UCSD-AML1 (cell line): Measurements from ENCODE around the gene GPR27.

Experiments used
- DNase-seq: peaks from one replicate; lab custom pipeline; 2025; ENCODE audit not compliant: unreplicated experiment; lab: John Stamatoyannopoulos, UW

GPR27 gene

GRCh38 chr3:71753701-71754609, at the start of gene GPR27:
TSS of gene GPR27 (plus strand) at chr3:71753855. CDS start at chr3:71754050, 195 bp downstream.
- DNase-seq, result peak; percentile 25

- no peak for DNase-seq
These were observed 48.7 kb upstream of the GPR27 start for GRCh38 chr3:71704915-71705314.

GRCh38 chr3:71705681-71706080, 48.0 kb upstream of the GPR27 start:
- DNase-seq, result no peak

GRCh38 chr3:71707595-71707994, 46.1 kb upstream of the GPR27 start:
- no peak for DNase-seq

DNA sequence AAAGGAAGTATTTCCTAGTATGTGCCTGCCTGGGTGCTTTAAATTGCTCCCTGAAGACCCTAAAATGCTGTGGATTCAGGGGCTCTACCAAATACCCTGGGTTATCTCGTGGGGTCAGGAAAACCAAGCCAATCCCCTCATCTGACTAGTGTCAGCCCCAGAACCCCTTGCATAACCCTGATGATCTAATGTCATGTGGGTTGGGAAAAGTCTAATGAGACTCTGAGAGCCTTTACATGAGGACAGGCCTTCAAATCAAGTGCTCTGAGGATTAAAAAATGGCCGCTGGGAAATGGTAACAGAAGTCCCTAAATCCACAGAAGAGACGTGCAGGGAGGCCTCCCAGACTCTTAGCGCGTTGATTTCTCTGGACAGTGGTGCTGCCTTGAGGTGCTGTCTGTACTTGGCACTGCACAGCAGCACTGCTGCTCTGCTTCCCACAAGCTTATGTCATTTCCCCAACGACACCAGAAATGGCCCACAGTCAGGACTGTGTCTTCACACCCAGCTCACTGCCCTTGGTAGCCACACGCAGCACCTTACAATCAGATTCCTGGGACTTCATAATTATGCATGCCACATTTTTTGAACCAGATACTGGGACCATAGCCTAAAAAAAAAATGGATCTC, 45.1 kb upstream of the GPR27 start:
- DNase-seq, result peak; percentile 39

DNA sequence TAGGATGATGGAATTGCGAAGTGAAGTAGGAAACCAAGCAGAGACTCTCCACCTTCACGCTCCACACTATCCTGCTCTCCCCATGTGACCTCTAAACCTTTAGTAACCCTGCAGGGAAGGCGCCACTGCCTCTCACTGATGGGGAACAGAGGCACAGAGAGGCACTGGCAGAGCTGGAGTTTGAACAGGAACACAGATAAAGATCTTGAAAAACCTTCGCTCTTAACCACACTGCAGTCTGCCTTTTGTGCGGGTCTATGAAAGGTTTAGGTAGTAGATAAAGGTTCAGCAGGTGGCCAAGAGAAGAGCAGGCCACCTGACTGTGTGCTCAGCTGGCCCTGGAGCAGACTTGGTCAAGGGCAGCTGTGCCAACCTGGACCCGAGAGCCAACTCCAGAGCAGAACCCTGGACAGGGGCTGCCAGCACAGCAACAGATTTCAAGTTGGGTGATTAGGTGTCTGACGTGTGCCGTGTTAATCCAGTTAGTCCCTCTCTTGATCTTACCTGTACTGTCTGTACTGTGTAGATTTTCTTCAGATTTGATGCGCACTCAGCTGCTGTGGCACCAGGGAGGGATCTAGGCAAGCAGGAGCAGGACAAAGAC, 43.6 kb upstream of the GPR27 start:
- DNase-seq, result no peak

DNA sequence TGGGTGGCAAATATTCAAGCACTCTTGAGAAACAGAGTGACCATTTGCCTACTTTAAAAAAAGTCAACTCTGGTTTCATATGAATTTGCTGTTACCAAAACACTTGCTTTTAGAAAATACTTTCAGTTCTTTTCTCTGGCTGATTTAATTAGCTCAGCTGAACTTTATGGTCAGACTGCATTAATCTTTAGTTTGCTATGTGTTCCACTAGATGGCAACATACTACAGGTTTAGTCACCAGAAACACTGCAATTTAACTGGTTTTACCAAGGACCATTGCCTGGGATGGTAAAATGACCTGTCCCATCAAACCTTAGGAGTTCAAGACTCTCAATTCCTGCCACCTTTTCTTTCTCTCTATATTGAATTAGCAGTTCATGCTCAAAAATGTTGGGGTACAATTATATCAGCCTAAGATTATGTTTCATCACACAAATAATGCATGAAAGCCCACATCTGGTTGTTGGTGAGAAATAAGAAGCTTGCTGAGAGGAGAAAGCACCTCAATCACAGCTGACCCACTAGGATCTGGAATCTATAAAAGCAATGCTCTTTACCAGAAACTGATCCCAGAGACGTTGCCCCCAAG, 42.7 kb upstream of the GPR27 start:
- no peak for DNase-seq

DNA sequence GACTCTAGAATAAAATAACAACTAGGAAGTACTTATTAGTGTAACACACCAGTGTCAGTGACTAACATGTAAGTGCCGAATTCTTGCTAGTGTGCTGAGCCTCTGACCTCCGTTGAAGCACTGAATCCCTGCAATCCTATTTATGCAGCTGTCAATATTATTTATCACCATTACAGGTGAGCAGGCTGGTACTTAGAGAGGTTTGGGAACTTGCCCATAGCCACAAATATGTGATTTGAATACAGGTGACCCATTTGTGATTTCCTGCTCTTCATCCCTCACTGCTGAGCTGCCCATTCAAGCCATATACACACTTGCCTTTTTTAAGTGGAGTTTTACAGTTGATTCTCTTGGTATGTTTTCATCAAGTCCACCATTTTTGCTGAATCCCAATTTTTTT, 40.6 kb upstream of the GPR27 start:
- DNase-seq, result no peak

- no peak for DNase-seq
These were observed 39.1 kb upstream of the GPR27 start for GRCh38 chr3:71714595-71714994.

GRCh38 chr3:71718072-71718471, 35.6 kb upstream of the GPR27 start:
- no peak for DNase-seq

- no peak for DNase-seq
These were observed 32.7 kb upstream of the GPR27 start for GRCh38 chr3:71721002-71721401.

GRCh38 chr3:71721651-71722157, 32.0 kb upstream of the GPR27 start:
- no peak for DNase-seq

DNA sequence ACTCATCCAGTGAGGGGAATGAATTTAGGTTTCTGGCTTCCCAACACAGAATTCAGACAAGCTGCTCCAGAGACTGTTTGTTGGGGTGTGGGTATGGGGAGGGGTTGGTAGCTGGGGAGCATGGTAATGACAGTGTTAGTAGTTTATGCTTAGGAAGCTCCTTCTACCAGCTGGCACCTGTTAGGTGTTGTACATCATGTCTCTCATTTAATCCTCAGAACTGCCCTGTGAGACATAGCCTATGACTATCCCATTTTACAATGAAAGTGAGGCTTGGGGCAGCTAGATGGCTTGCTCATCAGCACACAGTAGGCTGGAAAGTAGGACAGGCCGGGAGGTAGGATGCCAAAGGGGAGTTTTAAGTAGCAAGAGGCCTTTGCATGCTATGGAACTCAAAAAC, 31.0 kb upstream of the GPR27 start:
- DNase-seq, result no peak

GRCh38 chr3:71723452-71724170, 30.0 kb upstream of the GPR27 start:
- no peak for DNase-seq

DNA sequence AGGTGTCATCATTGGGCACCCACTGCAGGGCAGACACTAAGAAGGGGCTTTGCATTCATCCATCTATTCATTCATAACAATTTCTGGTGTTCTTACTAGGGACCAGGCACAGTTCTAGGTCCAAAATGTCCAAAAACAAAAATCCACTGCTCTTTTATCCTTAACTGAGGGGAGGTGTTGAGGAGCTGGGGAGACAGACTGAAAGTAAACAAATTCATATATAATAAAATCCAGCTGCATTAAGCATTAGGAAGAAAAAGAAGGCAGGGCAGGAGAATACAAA, 29.5 kb upstream of the GPR27 start:
- DNase-seq, result no peak

DNA sequence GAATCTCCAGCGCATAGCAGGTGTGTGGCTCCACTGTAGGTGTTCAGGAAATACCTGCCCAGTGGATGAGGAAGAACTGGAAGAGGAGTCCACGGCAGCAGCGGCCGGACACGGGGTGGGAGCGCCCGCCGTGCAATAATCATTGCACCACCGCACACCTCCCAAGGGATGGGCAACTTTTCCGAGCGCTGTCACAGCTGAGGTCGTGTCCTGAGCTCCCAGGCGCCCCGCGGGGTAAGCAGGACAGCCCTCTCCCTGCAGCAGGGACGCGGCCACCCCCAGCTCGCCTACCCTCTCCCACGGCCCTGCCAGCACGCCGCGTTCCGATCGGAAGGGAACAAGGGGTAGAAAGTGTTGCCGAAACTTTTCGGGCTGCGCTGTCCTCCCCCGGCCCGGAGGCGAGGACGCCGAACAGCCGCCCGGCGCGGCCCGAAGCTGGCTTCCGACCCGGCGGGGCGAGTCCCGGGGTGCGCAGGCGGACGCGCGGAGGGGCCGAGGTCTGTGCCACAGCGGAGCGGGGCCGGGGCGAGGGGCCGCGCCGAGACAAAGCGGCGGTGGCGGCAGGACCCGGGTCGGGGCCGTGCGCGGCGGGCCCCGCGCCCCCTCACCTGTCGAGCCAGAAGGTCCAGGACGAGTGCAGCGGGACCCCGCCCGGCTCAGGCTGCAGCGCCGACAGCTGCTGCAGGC, 28.9 kb upstream of the GPR27 start:
- DNase-seq, result no peak

- DNase-seq, result no peak
These were observed 28.2 kb upstream of the GPR27 start, which contains the start of gene EIF4E3 for GRCh38 chr3:71725271-71725991. TSS of gene EIF4E3 (minus strand) at chr3:71725402. CDS start at chr3:71725367, 35 bp downstream.

GRCh38 chr3:71726146-71726545, 27.5 kb upstream of the GPR27 start:
- no peak for DNase-seq

GRCh38 chr3:71728632-71729342, 24.9 kb upstream of the GPR27 start:
- no peak for DNase-seq
